Epithelial cell of umbilical artery (primary cell): ENCODE results near the gene MAP4K5. TPM values are rescaled to one million over a fixed set of nuclear protein-coding genes. Genes with fewer than 3 reads are reported as not detected.

Experiments used
- total RNA-seq: library from RNA; depleted of rRNA; stranded (reverse); fragments of >200 nt; gene quantifications from 2 replicates; pipeline ENCODE4 v1.2.3, GENCODE V29; 2014

Gene MAP4K5
- total RNA-seq = 48.1 and 77.1 TPM in 2 replicates

DNA sequence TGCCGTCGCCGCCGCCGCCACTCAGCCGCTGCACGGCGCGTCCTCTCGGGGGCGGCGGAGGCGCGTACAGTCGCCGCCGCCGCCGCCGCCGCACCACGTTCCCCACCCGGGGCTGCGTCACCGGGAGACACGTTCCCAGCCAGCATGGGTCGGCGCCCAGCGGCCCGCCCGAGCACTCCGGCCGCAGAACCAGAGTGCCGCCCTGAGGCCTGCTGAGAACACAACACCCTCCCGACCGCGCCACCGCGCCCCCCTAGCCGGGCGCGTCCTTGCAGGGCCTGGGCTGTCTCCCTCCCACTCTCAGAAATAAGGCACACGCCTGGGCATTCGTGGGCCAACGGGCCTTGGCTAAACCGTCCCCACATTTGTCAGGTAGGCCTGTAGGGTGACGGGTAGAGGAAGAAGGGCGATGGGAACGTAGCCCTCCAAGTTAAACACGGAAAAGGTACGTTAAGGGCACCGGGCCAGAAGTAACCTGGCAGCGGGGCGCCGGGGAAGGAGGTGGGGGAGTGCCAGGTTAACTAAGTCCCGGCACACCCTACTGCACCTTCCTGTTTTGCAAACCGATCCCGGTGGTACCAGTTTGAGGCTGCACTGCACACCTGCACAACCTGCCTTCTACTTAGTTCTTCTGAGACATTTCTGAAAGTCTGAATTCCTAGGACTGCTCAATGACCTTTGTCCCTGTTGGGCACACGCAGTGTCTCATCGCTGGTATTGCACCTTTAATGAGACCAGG is at the start of gene MAP4K5:
TSS of gene MAP4K5 (minus strand) at position 68 of the 739 bp plus-strand sequence. CDS start 520 bp downstream, outside the sequence.

GRCh38 chr14:50559990-50560930 is 27.9 kb upstream of the MAP4K5 start, which contains the start of gene ATL1:
TSS of gene ATL1 (plus strand) at chr14:50560145. CDS start at chr14:50560266, 121 bp downstream.

DNA sequence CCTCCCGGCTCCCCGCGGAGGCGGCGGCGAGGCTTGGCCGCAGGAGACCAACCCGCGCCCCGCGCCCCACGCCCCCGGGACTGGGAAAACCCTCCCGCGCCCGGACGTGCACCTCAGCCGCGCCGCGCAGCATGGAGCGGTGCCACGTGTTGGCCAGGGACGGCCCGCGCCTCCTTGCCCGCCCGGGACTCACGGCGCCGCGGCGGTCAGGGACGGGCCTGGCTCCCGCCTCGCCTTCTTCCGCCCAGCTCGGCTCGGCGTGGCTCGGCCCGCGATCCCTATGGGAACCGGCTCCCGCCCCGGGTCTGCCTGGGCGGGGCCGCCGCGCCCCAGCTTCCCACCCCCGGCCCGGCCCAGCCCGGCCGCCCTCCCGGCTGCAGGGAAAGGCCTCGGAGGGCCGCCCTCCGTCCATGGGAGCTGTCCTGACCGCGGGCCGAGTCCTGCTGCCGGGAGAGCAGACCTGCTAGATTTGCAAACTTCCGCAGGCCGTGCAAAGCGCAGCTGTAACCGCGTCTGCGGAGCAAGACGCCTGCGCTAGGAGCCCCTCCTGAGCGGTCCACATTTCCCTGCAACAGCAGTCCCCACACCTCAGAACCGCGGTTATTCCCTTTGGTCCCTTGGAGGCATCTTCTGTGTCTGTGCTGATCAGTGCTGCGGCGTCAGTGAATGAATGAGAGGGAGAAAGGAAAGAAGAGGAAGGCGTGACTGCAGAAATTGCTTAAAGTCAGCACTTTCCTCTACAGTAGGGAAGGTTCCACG is 135.6 kb downstream of the MAP4K5 start, which contains the start of gene CDKL1:
TSS of gene CDKL1 (minus strand) at position 251 of the 759 bp plus-strand sequence. CDS start 1,013 bp downstream, outside the sequence.

Other genes starting within 250 kb of the MAP4K5 start
- gene L2HGDH, start 220.3 kb downstream of the MAP4K5 start, total RNA-seq = 3.6 and 5.6 TPM in 2 replicates
- gene DMAC2L, start 220.2 kb downstream of the MAP4K5 start, total RNA-seq = 6.4 and 6.8 TPM in 2 replicates
- gene CDKL1, start 135.7 kb downstream of the MAP4K5 start, total RNA-seq = 3.9 and 101 TPM in 2 replicates
- gene ATL1, start 27.6 kb upstream of the MAP4K5 start, total RNA-seq = 0.65 and 1.4 TPM in 2 replicates
- gene SAV1, start 135.7 kb upstream of the MAP4K5 start, total RNA-seq = 12.7 and 32.2 TPM in 2 replicates